GM10847 (cell line): ENCODE measurements around the gene MON2.

Source experiments
- POLR2A ChIP-seq: IDR thresholded peaks from 2 replicates; pipeline ENCODE4 v1.6.1; 2011; ENCODE audit not compliant: insufficient read length; ENCODE audit errors: extremely low read depth

Gene MON2

GRCh38 chr12:62530596-62530995 is 64.0 kb downstream of the MON2 start:
- TF ChIP-seq POLR2A, result no peak

DNA sequence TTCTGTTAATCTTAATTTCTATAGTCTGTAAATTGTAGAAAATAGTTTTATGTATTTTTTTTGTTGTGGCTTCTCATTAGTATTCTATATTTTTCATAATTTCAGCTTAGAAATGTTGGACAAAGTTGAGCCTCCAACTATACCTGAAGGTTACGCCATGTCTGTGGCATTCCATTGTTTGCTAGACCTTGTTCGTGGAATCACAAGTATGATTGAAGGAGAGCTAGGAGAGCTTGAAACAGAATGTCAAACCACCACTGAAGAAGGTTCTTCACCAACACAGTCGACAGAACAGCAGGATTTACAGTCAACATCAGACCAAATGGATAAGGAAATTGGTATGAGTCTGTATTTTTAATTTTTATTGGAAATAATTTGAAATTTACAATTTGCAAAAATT is 65.7 kb downstream of the MON2 start:
- TF ChIP-seq POLR2A, result no peak

- TF ChIP-seq POLR2A, result no peak
Observed at GRCh38 chr12:62533087-62533754, 66.6 kb downstream of the MON2 start.

DNA sequence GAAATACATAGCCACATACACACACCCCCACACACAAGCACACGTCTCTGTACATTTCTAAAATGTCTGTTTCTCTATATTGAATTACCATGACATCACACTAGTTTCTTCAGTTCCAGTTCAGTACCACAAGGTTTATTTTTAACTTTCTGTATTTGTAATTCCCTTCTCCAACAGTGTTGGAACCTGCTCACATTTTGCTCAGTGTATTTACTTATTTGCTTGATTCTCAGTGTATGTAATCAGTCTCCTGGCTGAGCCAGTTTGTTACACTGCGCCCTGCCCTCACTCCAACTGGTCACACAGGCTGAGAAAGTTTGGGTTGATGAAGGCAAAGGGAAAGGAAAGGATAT is 67.1 kb downstream of the MON2 start:
- no peak for TF ChIP-seq POLR2A

GRCh38 chr12:62536546-62536945 is 69.9 kb downstream of the MON2 start:
- TF ChIP-seq POLR2A, result no peak

GRCh38 chr12:62537551-62537950 is 70.9 kb downstream of the MON2 start:
- TF ChIP-seq POLR2A, result no peak

DNA sequence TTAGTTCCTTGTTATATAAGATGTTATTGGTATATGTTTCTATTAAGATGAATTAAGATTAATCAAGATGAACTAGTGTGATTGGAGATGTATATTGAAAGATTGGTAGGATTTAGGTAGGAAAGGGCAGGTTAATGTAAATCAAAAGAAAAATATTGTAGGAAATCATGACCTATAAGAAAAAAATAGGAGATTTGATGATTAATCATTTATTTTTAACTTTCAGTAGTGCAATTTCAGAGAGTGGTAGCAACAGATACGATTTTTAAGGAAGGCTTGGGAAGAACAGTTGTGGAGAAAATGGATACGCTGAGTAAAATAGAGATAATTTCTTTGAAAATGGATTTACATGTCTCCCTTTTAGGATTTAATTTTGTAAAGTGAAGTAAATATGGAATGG is 73.7 kb downstream of the MON2 start:
- TF ChIP-seq POLR2A, result no peak

DNA sequence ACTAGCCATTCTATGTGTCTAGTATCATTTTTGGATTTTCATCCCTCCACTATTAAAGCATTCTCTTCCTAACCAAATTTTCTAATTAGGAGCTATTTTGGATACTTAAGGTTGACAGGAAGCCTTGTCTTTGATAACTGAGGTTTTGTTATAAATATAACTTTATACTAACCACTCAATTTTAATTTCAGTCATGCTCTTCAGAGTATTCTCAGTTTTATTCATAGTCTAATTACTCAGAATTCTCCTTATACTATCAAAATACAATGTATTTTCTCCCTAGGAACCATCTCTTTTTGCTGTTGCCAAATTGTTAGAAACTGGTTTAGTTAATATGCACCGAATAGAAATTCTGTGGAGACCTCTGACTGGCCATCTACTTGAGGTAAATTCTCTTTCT is 76.2 kb downstream of the MON2 start:
- no peak for TF ChIP-seq POLR2A

DNA sequence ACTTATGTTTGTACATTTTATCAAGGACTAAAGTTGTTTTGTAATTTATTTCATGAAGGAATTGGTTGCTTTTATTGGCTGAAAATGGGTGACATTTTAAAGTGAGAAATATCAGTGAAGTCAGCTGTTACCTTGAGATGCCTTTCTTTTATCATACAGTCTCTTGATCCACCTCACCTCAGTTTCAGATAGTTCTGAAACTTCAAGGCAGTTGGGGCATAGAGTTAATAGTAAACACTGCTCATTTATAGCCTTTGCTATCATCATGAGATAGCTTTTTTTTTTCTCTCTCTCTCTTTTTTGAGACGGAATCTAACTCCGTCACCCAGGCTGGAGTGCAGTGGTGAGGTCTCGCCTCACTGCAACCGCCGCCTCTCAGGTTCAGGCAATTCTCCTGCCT is 76.7 kb downstream of the MON2 start:
- no peak for TF ChIP-seq POLR2A

DNA sequence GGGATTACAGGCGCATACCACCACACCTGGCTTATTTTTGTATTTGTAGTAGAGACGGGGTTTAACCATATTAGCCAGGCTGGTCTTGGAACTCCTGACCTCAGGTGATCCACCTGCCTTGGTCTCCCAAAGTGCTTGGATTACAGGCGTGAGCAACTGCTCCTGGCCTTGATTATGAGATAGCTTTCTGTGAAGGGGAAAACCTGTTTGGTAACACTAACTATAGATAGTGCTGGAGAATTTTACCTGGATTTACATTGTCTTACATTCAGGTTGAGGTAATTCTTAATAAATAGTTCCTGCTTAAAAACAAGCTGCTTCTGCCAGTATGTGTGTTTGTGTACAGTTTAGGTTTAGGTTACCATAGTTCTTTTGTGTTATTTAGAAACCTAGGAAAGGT is 77.1 kb downstream of the MON2 start:
- no peak for TF ChIP-seq POLR2A

DNA sequence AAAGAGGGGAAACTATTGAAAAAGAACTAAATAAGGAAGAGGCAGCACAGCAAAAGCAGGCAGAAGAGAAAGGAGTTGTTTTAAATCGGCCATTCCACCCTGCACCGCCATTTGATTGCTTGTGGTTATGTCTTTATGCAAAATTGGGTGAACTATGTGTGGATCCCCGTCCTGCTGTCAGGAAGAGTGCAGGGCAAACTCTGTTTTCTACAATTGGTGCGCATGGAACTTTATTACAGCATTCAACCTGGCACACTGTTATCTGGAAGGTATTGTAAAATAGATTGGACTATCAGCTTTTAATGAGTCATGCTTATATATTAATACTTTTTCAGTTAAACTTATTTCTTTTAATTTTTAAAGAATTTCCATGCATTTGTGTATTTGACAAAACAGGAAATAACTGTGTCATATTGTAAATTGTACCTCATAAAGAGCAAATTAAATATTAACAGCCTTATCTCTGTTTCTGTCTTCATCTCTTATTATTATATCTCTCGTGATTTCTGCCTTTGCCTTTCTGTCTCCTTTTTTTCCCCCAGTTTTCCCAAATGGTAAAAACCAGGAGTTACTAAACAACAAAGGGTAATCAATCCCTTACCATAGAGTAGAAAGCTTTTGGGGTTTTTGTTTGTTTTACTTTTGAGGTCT is 86.4 kb downstream of the MON2 start:
- no peak for TF ChIP-seq POLR2A

DNA sequence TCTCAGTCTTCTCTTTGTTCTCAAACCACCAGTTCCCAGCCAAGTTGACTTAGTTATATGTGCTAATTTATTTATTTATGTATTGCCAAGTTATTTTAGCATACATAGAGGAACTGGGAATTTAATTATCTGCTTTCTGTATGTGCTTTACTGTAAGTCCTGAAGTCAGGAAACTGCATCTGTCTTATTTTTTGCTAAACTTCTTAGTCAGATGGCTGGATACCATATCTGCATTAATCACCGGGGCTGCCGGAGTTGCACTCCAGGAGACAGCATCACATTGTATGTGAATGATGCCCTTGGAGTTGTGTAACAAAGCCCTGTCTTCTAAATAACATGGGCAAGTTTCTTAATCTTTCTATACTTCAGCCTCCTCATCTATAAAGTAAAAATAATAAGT is 96.2 kb downstream of the MON2 start:
- no peak for TF ChIP-seq POLR2A

- no peak for TF ChIP-seq POLR2A
Observed at GRCh38 chr12:62575036-62575435, 108.4 kb downstream of the MON2 start.

- no peak for TF ChIP-seq POLR2A
Observed at GRCh38 chr12:62576503-62576902, 109.9 kb downstream of the MON2 start.

DNA sequence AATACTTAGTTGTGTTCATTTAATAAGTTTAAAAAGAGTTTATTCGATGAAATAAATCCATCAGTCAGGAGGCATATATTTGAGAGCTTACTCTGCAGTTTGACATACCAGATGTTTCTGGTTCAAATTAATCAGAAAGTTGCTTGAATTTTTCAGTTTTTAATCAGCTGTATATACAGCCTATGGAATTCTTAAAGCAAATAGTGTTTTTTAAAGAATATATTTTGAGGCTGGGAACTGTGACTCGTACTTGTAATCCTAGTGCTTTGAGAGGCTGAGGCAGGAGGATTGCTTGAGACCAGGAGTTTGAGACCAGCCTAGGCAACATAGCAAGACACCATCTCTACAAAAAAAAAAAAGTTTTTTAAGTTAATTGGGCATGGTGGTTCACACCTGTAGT is 112.1 kb downstream of the MON2 start:
- no peak for TF ChIP-seq POLR2A

- no peak for TF ChIP-seq POLR2A
Observed at GRCh38 chr12:62581288-62582064, 114.8 kb downstream of the MON2 start.

- no peak for TF ChIP-seq POLR2A
Observed at GRCh38 chr12:62582065-62582366, 115.4 kb downstream of the MON2 start.
